NCI-H1436 treated with DMSO at 0.1 percent for 48 hours (cell line): ENCODE data around the gene CIDEA.

Experiments used
- DNase-seq: peaks from one replicate; lab custom pipeline; 2025; lab: John Stamatoyannopoulos, UW

The CIDEA gene

GRCh38 chr18:12321333-12321732 lies 67.2 kb downstream of the CIDEA start:
- DNase-seq: no peak

DNA sequence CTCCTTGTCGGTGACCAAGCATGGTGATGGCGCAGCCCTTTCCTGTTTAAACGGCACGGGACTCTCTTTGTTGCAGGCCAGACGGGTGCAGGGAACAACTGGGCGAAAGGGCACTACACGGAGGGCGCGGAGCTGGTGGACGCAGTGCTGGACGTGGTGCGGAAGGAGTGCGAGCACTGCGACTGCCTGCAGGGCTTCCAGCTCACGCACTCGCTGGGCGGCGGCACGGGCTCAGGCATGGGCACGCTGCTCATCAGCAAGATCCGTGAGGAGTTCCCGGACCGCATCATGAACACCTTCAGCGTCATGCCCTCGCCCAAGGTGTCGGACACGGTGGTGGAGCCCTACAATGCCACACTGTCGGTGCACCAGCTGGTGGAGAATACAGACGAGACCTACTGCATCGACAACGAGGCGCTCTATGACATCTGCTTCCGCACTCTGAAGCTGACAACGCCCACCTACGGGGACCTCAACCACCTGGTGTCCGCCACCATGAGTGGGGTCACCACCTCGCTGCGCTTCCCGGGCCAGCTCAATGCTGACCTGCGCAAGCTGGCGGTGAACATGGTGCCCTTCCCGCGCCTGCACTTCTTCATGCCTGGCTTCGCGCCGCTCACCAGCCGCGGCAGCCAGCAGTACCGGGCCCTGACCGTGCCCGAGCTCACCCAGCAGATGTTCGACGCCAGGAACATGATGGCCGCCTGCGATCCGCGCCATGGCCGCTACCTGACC lies 71.0 kb downstream of the CIDEA start:
- DNase-seq: no peak

GRCh38 chr18:12325726-12326245 lies 71.6 kb downstream of the CIDEA start:
- no peak for DNase-seq

GRCh38 chr18:12326711-12327460 lies 72.7 kb downstream of the CIDEA start:
- no peak for DNase-seq
